HT1080 (cell line): Measurements from ENCODE around the gene SOX8. TPM values are rescaled to one million over a fixed set of nuclear protein-coding genes. Genes with fewer than 3 reads are reported as not detected.
"Not testable (repeated sequence)": the region's sequence is repeated elsewhere in the genome, so short reads cannot be mapped to it uniquely, and the experiment has no call there.

Experiments used
- DNase-seq: peaks from one replicate; pipeline ENCODE4 v3.0.0-alpha.2; 2015; ENCODE audit warnings: low read depth
- total RNA-seq: library from RNA; depleted of rRNA; stranded (reverse); fragments of >200 nt; shearing (Covaris generic); gene quantifications from 2 replicates; pipeline ENCODE4 v1.2.3, GENCODE V29; 2014; rRNA removed

The SOX8 gene
- total RNA-seq, 1 experiment from 2014 or later, result not detected

DNA sequence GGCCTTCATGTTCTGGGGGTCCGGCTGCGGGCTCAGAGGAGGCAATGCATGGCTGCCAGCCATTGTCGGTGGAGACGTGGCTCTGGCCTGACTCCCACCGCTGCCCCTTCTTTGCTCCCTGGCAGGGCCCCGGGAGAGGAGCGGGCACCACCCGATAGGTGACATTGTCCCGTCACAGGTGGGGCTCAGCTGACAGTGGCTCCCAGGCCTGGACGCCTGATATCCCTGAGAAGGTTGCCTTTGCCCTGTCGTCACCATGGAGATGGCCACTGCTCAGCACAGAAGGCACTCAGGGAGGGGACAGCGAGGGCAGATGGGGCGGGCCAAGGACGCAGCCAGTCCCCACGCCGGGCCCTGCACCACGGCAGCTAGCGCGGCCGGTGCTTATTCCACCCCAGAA lies 42.6 kb downstream of the SOX8 start:
- DNase-seq, result no peak

DNA sequence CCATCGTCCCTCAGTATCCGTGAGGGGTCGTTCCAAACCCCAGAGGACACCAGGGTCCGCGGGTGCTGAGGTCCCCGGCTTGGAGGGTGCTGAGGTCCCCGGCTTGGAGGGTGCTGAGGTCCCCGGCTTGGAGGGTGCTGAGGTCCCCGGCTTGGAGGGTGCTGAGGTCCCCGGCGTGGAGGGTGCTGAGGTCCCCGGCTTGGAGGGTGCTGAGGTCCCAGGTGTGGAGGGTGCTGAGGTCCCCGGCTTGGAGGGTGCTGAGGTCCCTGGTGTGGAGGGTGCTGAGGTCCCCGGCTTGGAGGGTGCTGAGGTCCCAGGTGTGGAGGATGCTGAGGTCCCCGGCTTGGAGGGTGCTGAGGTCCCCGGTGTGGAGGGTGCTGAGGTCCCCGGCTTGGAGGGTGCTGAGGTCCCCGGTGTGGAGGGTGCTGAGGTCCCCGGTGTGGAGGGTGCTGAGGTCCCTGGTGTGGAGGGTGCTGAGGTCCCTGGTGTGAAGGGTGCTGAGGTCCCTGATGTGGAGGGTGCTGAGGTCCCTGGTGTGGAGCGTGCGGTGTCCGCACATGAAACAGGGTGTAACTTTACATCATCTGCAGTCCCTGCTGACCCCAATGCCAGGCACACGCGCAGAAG lies 43.7 kb downstream of the SOX8 start:
- not testable (repeated sequence) for DNase-seq

DNA sequence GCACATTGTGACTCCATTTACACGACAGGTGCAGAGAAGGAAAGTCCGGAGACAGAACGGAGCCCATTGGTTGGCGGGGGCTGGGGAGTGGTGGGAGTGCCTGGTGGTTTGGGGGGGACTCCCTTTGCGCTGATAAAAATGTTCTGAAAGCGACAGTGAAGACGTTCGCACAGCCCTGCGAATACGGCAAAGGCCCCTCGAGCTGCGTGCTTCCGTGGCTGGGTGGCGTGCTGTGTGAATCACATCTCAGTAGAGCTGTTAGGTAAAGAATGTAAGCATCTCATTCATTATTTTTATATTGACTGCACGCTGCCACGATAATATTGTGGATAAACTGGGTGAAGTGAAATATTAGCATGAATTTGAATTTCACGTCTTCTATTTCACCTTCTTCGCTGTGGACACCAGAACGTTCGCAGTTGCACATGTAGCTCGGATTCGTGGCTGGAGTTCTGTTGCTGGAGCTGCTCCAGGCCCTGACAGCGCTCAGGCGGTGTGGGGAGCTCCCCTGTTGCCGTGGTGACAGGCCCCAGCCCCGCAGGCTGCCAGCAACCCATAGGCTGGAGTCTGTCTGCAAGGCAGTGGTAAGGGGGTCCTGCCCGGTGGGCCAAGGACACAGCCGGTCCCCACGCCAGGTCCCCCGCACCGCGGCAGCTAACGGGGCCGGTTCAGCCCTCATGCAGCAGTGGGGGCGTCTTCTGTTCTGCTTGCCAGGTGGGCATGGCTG lies 44.6 kb downstream of the SOX8 start:
- no peak for DNase-seq

- no peak for DNase-seq
Observed at GRCh38 chr16:1026784-1027500, 45.4 kb downstream of the SOX8 start.

DNA sequence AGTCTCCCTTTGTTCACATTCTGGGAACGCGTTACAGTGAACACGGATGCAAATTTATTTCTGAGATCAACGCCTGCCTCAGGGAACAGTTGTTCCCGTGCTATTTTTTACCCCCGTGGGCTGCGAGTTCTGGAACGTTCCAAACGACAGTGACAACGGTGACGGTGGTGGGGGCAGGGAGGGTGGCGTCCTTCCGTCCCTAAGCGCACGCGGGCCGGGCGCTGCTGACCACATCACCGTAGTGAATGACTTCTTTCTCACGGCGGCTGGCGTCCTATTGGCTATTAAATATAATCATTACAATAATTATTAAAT lies 45.9 kb downstream of the SOX8 start:
- DNase-seq, result no peak

DNA sequence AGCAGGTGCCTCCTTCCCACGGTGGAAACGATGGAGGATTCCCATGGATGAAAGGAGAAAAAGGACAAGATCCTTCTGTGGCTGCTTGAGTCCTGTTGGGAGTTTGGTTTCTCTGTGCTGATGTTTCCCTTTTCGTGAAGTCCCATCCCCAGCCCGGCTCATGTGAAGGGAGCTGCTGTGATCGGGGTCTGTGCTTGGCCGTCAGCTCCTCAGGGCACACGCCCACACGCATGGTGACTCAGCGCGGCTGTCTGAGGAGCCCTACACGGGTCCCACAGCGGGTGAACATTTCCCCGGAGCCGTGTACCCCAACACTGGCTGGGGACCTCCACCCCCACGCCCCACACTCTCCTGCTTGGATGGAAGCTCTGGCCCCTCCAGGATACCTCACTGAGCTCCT lies 46.5 kb downstream of the SOX8 start:
- no peak for DNase-seq

GRCh38 chr16:1028524-1029258 lies 47.1 kb downstream of the SOX8 start:
- no peak for DNase-seq

DNA sequence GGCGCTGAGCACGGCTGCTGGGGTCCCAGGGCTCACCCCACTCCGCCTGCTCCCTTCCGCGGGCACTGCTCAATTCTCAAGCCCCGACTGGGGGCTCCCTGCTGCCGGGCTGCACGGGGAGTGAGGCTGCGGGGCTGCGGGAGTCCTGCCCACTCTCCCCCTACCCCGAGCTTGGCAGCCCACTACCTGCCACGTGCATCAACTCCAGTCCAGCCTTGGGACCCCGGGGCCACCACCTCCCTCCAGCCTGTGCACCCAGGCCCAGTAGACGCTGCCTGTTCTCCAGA lies 47.6 kb downstream of the SOX8 start:
- no peak for DNase-seq

DNA sequence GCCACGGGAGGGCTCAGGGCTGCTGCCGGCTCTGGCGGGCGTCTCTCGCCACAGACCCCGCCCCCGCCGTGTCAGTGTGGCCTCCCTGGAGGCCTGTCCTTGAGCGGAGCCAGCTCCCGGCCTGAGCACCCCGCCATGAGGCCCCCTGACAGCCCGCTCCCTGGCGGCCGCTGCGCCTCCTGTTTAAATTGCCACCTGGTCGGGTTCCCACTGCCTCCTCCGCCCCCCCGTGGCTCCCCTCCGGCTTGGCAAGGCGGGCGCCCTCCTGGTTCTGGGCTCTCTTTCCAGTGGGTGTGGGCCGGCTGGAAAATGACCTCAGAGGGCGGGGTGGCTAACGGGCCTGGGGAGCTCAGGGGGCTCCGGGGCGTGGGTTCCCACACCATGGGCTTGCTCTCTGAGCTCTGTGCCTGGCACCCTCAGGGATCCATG lies 48.9 kb downstream of the SOX8 start:
- no peak for DNase-seq

DNA sequence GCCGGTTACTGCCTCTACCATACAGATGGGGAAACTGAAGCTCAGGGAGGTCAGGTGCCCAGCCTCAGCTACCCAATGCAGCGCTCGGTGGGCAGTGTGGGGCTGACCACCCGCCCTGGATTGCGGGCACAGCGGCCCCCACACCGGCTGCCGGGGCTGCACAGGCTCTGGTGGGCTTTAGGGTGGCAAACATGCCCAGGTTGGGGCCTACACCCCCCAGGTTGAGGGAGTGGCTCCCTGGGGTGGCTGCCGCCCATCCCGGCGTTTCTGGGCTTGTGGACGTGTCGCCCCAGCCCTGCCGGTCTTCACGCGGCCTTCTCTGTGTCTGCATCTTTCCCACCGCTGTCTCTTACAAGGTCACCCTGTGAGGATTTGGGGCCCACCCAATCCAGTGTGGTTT lies 50.1 kb downstream of the SOX8 start:
- DNase-seq, result no peak

GRCh38 chr16:1032607-1033006 lies 51.0 kb downstream of the SOX8 start:
- DNase-seq, result no peak

GRCh38 chr16:1033128-1033679 lies 51.6 kb downstream of the SOX8 start:
- no peak for DNase-seq

DNA sequence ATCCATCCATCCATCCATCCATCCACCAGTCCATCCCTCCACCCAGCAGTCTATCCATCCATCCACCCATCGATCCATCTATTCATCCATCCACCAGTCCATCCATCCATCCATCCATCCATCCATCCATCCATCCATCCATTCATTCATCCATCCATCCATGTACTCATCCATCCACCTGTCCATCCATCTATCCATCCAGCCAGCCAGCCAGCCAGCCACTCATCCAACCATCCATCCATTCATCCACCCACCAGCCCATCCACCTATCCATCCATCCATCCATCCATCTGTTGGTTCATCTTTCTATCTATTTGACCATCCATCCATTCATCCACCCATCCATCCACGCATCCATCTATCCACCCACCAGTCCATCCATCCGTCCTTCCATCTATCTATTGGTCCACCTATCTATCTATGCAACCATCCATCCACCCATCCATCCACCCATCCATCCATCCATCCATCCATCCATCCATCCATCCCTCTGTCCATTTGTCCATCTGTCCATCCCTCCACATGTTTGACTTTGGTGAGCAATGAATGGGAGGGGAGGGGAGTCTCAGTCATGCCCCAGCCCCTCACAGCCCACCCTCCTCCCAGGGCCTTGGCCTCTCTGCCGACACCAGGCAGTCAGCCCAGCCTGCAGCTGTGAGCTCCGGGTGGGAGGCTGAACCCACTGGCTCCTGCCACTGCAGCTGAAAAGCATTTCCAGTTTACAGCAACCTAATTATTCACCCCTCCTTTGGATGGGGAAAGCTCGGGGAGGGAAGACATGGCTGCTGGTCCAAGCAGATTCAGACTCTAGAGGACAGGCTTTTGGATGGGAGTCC lies 52.9 kb downstream of the SOX8 start:
- DNase-seq, result no peak

GRCh38 chr16:1035066-1035415 lies 53.5 kb downstream of the SOX8 start:
- DNase-seq, result no peak

DNA sequence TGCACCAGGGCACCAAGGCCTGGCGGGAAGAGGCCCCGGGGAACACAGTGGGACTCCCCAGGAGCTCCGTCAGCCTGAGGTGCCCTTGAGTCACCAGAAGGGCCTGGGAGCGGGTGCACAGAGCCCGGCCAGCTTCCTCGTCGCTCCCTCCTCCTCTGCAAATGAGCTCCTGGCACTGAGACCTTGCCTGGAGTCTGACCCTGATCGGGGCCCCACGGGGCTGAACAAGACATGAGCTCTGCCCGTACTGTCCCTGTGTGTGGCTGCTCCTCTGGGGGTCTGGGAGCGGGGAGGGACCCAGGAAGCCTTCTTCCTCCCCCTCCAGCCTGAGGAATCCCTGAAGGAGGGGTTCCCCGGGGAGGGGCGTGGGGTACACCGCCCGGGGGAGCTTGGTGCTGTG lies 54.6 kb downstream of the SOX8 start:
- DNase-seq, result no peak

Other genes with a start within 250 kb of the SOX8 start
- gene CIAO3, start 240.8 kb upstream of the SOX8 start, total RNA-seq, result 33.1 and 35.7 TPM in 2 replicates
- gene MSLN, start 221.0 kb upstream of the SOX8 start, total RNA-seq, result 0.23 TPM in 1 of 2 replicates, not detected in the other
- 84.1 and 114 TPM in 2 replicates for gene RPUSD1, start 193.4 kb upstream of the SOX8 start, total RNA-seq
- gene CHTF18, start 193.2 kb upstream of the SOX8 start, total RNA-seq, result 41.6 and 45.6 TPM in 2 replicates
- gene GNG13, start 181.0 kb upstream of the SOX8 start, total RNA-seq, result not detected in 2 replicates
- not detected in 2 replicates for gene LMF1, start 10.8 kb upstream of the SOX8 start, total RNA-seq
- gene SSTR5, start 91.0 kb downstream of the SOX8 start, total RNA-seq, result not detected in 2 replicates
- not detected in 2 replicates for gene C1QTNF8, start 114.5 kb downstream of the SOX8 start, total RNA-seq
- gene CACNA1H, start 171.3 kb downstream of the SOX8 start, total RNA-seq, result not detected in 2 replicates
- gene TPSG1, start 243.5 kb downstream of the SOX8 start, total RNA-seq, result not detected in 2 replicates
- gene TPSB2, start 248.4 kb downstream of the SOX8 start, total RNA-seq, result not detected in 2 replicates